HEK293 (cell line): ENCODE data around the gene C1orf174.

Source experiments
- CTCF ChIA-PET: fragments of 350-600 bp; formaldehyde crosslinking; extraction: SDS; loops from one replicate; lab custom pipeline; 2021; ENCODE audit warnings: antibody characterized with exemption; lab: Yijun Ruan, JAX
- POLR2A ChIA-PET: fragments of 300-600 bp; formaldehyde crosslinking; extraction: SDS; loops from one replicate; lab custom pipeline; 2020; ENCODE audit warnings: antibody characterized with exemption, inconsistent platforms; lab: Yijun Ruan, JAX
- H3K27ac ChIP-seq: fragments of 200-500 bp; sonication (Bioruptor generic); 2 replicates; pipeline ENCODE4 v1.5.1; 2014; ENCODE audit warnings: low read depth, low read length, control low read depth, inconsistent platforms; ENCODE audit errors: extremely low read depth
- H3K36me3 ChIP-seq, 2 experiments: fragments of 200-500 bp in 1 of 2; sonication (Bioruptor generic) in 1 of 2; 1 replicate in 1 of 2; 2 replicates in 1 of 2; pipeline ENCODE4 v1.5.1; 2014 to 2017; ENCODE audit warnings: inconsistent platforms in 2 of 2, low read length in 2 of 2; ENCODE audit not compliant: control insufficient read depth in 2 of 2, insufficient read depth in 1 of 2
- H3K4me1 ChIP-seq: fragments of 200-500 bp; sonication (Bioruptor generic); 2 replicates; pipeline ENCODE4 v1.5.1; 2014; ENCODE audit warnings: mild to moderate bottlenecking, low read length, inconsistent platforms; ENCODE audit not compliant: control insufficient read depth, insufficient read depth
- H3K4me3 ChIP-seq: 2 replicates; pipeline ENCODE4 v1.5.1; 2011; ENCODE audit warnings: low read depth, mild to moderate bottlenecking, control low read depth, low read length, moderate library complexity
- H3K9me3 ChIP-seq: fragments of 200-500 bp; sonication (Bioruptor generic); 2 replicates; pipeline ENCODE4 v1.5.1; 2014; ENCODE audit warnings: low read depth, low read length, inconsistent platforms; ENCODE audit not compliant: control insufficient read depth, insufficient read depth
- ATF2 ChIP-seq: fragments of 450-650 bp; formaldehyde crosslinking; IDR thresholded peaks from 2 replicates; pipeline ENCODE4 v1.5.1; 2016; ENCODE audit warnings: missing biosample characterization, missing genetic modification characterization, low read depth
- CTCF ChIP-seq: fragments of 450-650 bp; formaldehyde crosslinking; IDR thresholded peaks from 2 replicates; pipeline ENCODE4 v1.5.1; 2016; ENCODE audit warnings: missing biosample characterization, missing genetic modification characterization
- PRDM2 ChIP-seq: fragments of 450-650 bp; formaldehyde crosslinking; IDR thresholded peaks from 2 replicates; pipeline ENCODE4 v1.5.1; 2016; ENCODE audit warnings: missing biosample characterization, missing genetic modification characterization, borderline replicate concordance
- TSHZ1 ChIP-seq: fragments of 450-650 bp; formaldehyde crosslinking; IDR thresholded peaks from 2 replicates; pipeline ENCODE4 v1.5.1; 2016; ENCODE audit warnings: missing biosample characterization, missing genetic modification characterization, borderline replicate concordance
- ZBTB11 ChIP-seq: fragments of 450-650 bp; formaldehyde crosslinking; conservative IDR thresholded peaks from 2 replicates; pipeline ENCODE4 v1.5.1; 2016; ENCODE audit warnings: low read depth, missing biosample characterization, missing genetic modification characterization
- ZBTB44 ChIP-seq: fragments of 450-650 bp; IDR thresholded peaks from 2 replicates; pipeline ENCODE4 v1.5.1; 2018; ENCODE audit warnings: missing biosample characterization, mild to moderate bottlenecking, missing genetic modification characterization
- ZNF10 ChIP-seq: fragments of 450-650 bp; formaldehyde crosslinking; IDR thresholded peaks from 2 replicates; pipeline ENCODE4 v1.5.1; 2017; ENCODE audit warnings: missing biosample characterization, missing genetic modification characterization
- ZNF121 ChIP-seq: fragments of 450-650 bp; formaldehyde crosslinking; IDR thresholded peaks from 2 replicates; pipeline ENCODE4 v1.5.1; 2016; ENCODE audit warnings: missing biosample characterization, missing genetic modification characterization
- ZNF292 ChIP-seq: fragments of 450-650 bp; formaldehyde crosslinking; IDR thresholded peaks from 2 replicates; pipeline ENCODE4 v1.5.1; 2016; ENCODE audit warnings: low read depth, missing biosample characterization, missing genetic modification characterization, borderline replicate concordance
- ZNF391 ChIP-seq: fragments of 450-650 bp; formaldehyde crosslinking; IDR thresholded peaks from 2 replicates; pipeline ENCODE4 v1.5.1; 2016; ENCODE audit warnings: low read depth, missing biosample characterization, missing genetic modification characterization, borderline replicate concordance
- ZNF423 ChIP-seq: fragments of 450-650 bp; formaldehyde crosslinking; IDR thresholded peaks from 2 replicates; pipeline ENCODE4 v1.5.1; 2016; ENCODE audit warnings: missing biosample characterization, missing genetic modification characterization
- ZNF529 ChIP-seq: fragments of 450-650 bp; formaldehyde crosslinking; IDR thresholded peaks from 2 replicates; pipeline ENCODE4 v1.5.1; 2017; ENCODE audit warnings: missing genetic modification characterization, missing biosample characterization; ENCODE audit not compliant: insufficient replicate concordance
- ZNF580 ChIP-seq: fragments of 450-650 bp; formaldehyde crosslinking; IDR thresholded peaks from 2 replicates; pipeline ENCODE4 v1.5.1; 2016; ENCODE audit warnings: missing biosample characterization, missing genetic modification characterization
- ZNF610 ChIP-seq: fragments of 450-650 bp; formaldehyde crosslinking; IDR thresholded peaks from 2 replicates; pipeline ENCODE4 v1.5.1; 2016; ENCODE audit warnings: missing biosample characterization, missing genetic modification characterization, borderline replicate concordance

The C1orf174 gene

GRCh38 chr1:3886691-3887090 lies 13.4 kb downstream of the C1orf174 start:
- H3K4me1 ChIP-seq, result no peaks in the 10 kb centered on the region
- peaks cover 19 to 78% of the 10 kb centered on the region in 2 experiments for H3K36me3 ChIP-seq
- no peaks in the 10 kb centered on the region for H3K9me3 ChIP-seq
- no peak overlapping the region for H3K4me3 ChIP-seq
- TF ChIP-seq ZBTB11 (tag by site-specific recombination), result no peak
- TF ChIP-seq ZNF423, result no peak
- no peak for TF ChIP-seq ZNF610 (tag by site-specific recombination)
- TF ChIP-seq ZNF580 (tag by site-specific recombination), result no peak
- TF ChIP-seq TSHZ1 (tag by site-specific recombination), result no peak
- TF ChIP-seq ZNF10 (tag by site-specific recombination), result no peak
- no peak for TF ChIP-seq PRDM2 (tag by site-specific recombination)
- ChIA-PET POLR2A (interaction anchor here (0.6 kb wide), 1 partner anchor 15 kb away, joined by 3 read pairs; no protein-coding TSS in a partner anchor), CTCF (no interaction called here)
- H3K27ac ChIP-seq, result no peak overlapping the region

GRCh38 chr1:3886106-3886670 lies 13.9 kb downstream of the C1orf174 start:
- Histone ChIP-seq H3K9me3 (no peaks in the 10 kb centered on the region), H3K36me3 (peaks cover 19 to 73% of the 10 kb centered on the region in 2 experiments), H3K4me3 (no peak overlapping the region), H3K27ac (no peak overlapping the region), H3K4me1 (no peaks in the 10 kb centered on the region)
- ChIA-PET CTCF (no interaction called here), POLR2A (interaction anchor here (0.6 kb wide), 1 partner anchor 16 kb away, joined by 3 read pairs; no protein-coding TSS in a partner anchor)
- TF ChIP-seq ZNF121 (tag by site-specific recombination), result no peak
- TF ChIP-seq ZNF292 (tag by site-specific recombination), result no peak
- no peak for TF ChIP-seq ZNF529 (tag by site-specific recombination)
- no peak for TF ChIP-seq ATF2 (tag by site-specific recombination)
- no peak for TF ChIP-seq CTCF (tag by site-specific recombination)
- no peak for TF ChIP-seq ZBTB44 (tag by site-specific recombination)
- TF ChIP-seq ZNF391 (tag by site-specific recombination), result no peak
